Endodermal cell (in vitro differentiated cells): ENCODE results near the gene PRAME. TPM values are rescaled to one million over a fixed set of nuclear protein-coding genes. Genes with fewer than 3 reads are reported as not detected.

Experiments used
- DNase-seq: peaks from one replicate; pipeline ENCODE4 v3.0.0-alpha.2; 2017
- H3K27ac ChIP-seq: 2 replicates; pipeline ENCODE4 v1.5.1; 2013; ENCODE audit warnings: mild to moderate bottlenecking, low read depth, low read length, moderate library complexity
- H3K27me3 ChIP-seq: 2 replicates; pipeline ENCODE4 v1.6.1; 2013; ENCODE audit warnings: mild to moderate bottlenecking, low read length, moderate library complexity; ENCODE audit not compliant: insufficient read depth, control insufficient read depth, poor library complexity, severe bottlenecking
- H3K36me3 ChIP-seq: 2 replicates; pipeline ENCODE4 v1.7.0; 2013; ENCODE audit warnings: mild to moderate bottlenecking, low read length, moderate library complexity; ENCODE audit not compliant: control insufficient read depth, insufficient read depth
- H3K4me1 ChIP-seq: one replicate; pipeline ENCODE4 v1.7.0; 2013; ENCODE audit warnings: low read length; ENCODE audit not compliant: control insufficient read depth, insufficient read depth
- H3K4me3 ChIP-seq: 2 replicates; pipeline ENCODE4 v1.5.1; 2013; ENCODE audit warnings: mild to moderate bottlenecking, low read length, moderate library complexity
- H3K9ac ChIP-seq: 2 replicates; pipeline ENCODE4 v1.6.1; 2013; ENCODE audit warnings: mild to moderate bottlenecking, low read length, moderate library complexity; ENCODE audit not compliant: poor library complexity, severe bottlenecking; ENCODE audit errors: extremely low read depth
- H3K9me3 ChIP-seq: 2 replicates; pipeline ENCODE4 v1.6.1; 2013; ENCODE audit warnings: mild to moderate bottlenecking, low read length, moderate library complexity; ENCODE audit not compliant: control insufficient read depth
- H3K27ac Mint-ChIP-seq: 2 replicates; pipeline ENCODE4 v1.8.0; 2020; ENCODE audit warnings: mixed read lengths
- H3K27me3 Mint-ChIP-seq: 2 replicates; pipeline ENCODE4 v1.8.0; 2021; ENCODE audit warnings: mild to moderate bottlenecking, mixed read lengths; ENCODE audit not compliant: insufficient read depth
- H3K36me3 Mint-ChIP-seq: 2 replicates; pipeline ENCODE4 v1.8.0; 2020; ENCODE audit warnings: low read depth, mixed read lengths
- H3K4me1 Mint-ChIP-seq: 2 replicates; pipeline ENCODE4 v1.8.0; 2020; ENCODE audit warnings: mixed read lengths
- H3K4me3 Mint-ChIP-seq: 2 replicates; pipeline ENCODE4 v1.8.0; 2020; ENCODE audit warnings: mild to moderate bottlenecking, moderate library complexity, mixed read lengths
- H3K9me3 Mint-ChIP-seq: 2 replicates; pipeline ENCODE4 v1.8.0; 2020; ENCODE audit warnings: mild to moderate bottlenecking, mixed read lengths
- WGBS, 2 experiments: methylation state at CpG; one replicate each; pipeline versions ENCODE4 v1.1.5 to v1.1.7; 2013; ENCODE audit warnings: missing lambda C conversion rate in 2 of 2, mixed read lengths in 1 of 2; ENCODE audit not compliant: insufficient coverage in 1 of 2, insufficient read length in 1 of 2; 5-methylcytosine and 5-hydroxymethylcytosine counted together
- total RNA-seq, 2 donors: library from RNA; stranded (reverse); fragmentation: NEBNext Ultra II Directional in 1 of 2; extraction: Animal tissue kit (Norgen Biotek cat#: 25700) in 1 of 2; gene quantifications; 2 replicates in 1 of 2; 3 replicates in 1 of 2; pipeline ENCODE4 v1.2.1, GENCODE V29; 2021
- TF ChIP-seq, protein P1 (sequence below): fragments of 200-600 bp; sonication (generic); conservative IDR thresholded peaks from 2 replicates; pipeline ENCODE4 v1.5.0; 2021; ENCODE audit warnings: antibody characterized with exemption, mild to moderate bottlenecking

PRAME gene
- total RNA-seq, 2 donors from 2014 or later = 0.35 TPM; not detected in 1

- WGBS, 2 experiments = 79 to 80% methylated on average over 2 to 4 of the region's 4 CpGs
- Mint-ChIP-seq H3K4me3 (no peak overlapping the region), H3K36me3 (no peaks in the 10 kb centered on the region), H3K4me1 (no peaks in the 10 kb centered on the region), H3K9me3 (peaks cover 3% of the 10 kb centered on the region), H3K27ac (no peak overlapping the region), H3K27me3 (peaks cover 59% of the 10 kb centered on the region)
- no peak for DNase-seq
- H3K4me1 ChIP-seq = no peaks in the 10 kb centered on the region
- TF ChIP-seq, protein P1, sequence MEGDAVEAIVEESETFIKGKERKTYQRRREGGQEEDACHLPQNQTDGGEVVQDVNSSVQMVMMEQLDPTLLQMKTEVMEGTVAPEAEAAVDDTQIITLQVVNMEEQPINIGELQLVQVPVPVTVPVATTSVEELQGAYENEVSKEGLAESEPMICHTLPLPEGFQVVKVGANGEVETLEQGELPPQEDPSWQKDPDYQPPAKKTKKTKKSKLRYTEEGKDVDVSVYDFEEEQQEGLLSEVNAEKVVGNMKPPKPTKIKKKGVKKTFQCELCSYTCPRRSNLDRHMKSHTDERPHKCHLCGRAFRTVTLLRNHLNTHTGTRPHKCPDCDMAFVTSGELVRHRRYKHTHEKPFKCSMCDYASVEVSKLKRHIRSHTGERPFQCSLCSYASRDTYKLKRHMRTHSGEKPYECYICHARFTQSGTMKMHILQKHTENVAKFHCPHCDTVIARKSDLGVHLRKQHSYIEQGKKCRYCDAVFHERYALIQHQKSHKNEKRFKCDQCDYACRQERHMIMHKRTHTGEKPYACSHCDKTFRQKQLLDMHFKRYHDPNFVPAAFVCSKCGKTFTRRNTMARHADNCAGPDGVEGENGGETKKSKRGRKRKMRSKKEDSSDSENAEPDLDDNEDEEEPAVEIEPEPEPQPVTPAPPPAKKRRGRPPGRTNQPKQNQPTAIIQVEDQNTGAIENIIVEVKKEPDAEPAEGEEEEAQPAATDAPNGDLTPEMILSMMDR = no peak
- H3K9ac ChIP-seq = no peak overlapping the region
- H3K36me3 ChIP-seq = no peaks in the 10 kb centered on the region
- H3K27me3 ChIP-seq = no peaks in the 10 kb centered on the region
- H3K4me3 ChIP-seq = no peak overlapping the region
- no peaks in the 10 kb centered on the region for H3K9me3 ChIP-seq
- H3K27ac ChIP-seq = no peak overlapping the region
Measured at GRCh38 chr22:22526125-22526912, 32.7 kb downstream of the PRAME start.

DNA sequence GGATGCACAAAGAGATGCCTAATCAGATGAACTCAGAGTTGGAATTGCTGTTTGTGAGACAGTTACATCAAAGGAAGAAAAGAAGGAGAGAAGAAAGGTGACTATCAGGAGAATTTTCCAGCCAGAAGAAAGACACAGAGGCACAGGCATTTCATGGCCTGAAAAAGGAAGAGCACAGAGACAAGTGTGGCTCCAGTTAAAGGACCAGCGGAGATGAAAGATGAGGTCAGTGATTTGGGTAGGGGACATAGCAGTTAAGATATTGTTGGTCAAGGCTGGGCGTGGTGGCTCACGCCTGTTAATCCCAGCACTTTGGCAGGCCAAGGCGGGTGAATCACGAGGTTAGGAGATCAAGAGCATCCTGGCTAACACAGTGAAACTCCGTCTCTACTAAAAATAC, 35.6 kb downstream of the PRAME start:
- Mint-ChIP-seq H3K36me3 (no peaks in the 10 kb centered on the region), H3K4me1 (peaks cover 14% of the 10 kb centered on the region), H3K9me3 (peaks cover 3% of the 10 kb centered on the region), H3K27ac (no peak overlapping the region), H3K27me3 (peaks cover 56% of the 10 kb centered on the region), H3K4me3 (no peak overlapping the region)
- TF ChIP-seq, protein P1 = no peak
- Histone ChIP-seq H3K9ac (no peak overlapping the region), H3K4me1 (no peaks in the 10 kb centered on the region), H3K9me3 (no peaks in the 10 kb centered on the region), H3K36me3 (no peaks in the 10 kb centered on the region), H3K4me3 (no peak overlapping the region), H3K27me3 (no peaks in the 10 kb centered on the region), H3K27ac (no peak overlapping the region)
- DNase-seq = no peak
- WGBS, 2 experiments = 85 to 94% methylated on average over 5 to 6 of the region's 6 CpGs

DNA sequence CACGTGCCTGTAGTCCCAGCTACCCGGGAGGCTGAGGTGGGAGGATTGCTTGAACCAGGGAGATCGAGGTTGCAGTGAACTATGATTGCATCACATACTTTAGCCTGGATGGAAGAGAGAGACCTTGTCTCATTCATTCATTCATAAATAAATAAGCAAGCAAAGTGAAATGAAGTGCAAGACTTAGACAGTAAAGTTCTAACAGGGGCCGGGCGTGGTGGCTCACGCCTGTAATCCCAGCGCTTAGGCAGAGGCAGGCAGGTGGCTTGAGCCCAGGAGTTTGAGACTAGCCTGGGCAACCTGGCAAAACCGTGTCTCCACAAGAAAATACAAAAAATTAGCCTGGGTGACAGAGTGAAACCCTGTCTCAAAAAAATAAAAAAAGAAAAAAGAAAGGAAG, 37.4 kb downstream of the PRAME start:
- no peak for DNase-seq
- Mint-ChIP-seq H3K9me3 (peaks cover 3% of the 10 kb centered on the region), H3K27me3 (peaks cover 57% of the 10 kb centered on the region), H3K36me3 (no peaks in the 10 kb centered on the region), H3K4me3 (no peak overlapping the region), H3K4me1 (peaks cover 14% of the 10 kb centered on the region), H3K27ac (no peak overlapping the region)
- Histone ChIP-seq H3K9ac (no peak overlapping the region), H3K4me3 (no peak overlapping the region), H3K4me1 (no peaks in the 10 kb centered on the region), H3K27ac (no peak overlapping the region), H3K9me3 (no peaks in the 10 kb centered on the region), H3K36me3 (no peaks in the 10 kb centered on the region), H3K27me3 (peaks cover 2% of the 10 kb centered on the region)
- TF ChIP-seq, protein P1 = no peak
- 82 to 92% methylated on average over 7 to 8 of the region's 8 CpGs for WGBS, 2 experiments
